HS-5 (cell line): ENCODE results near the gene MND1.

ENCODE experiments used
- DNase-seq: peaks from one replicate; pipeline ENCODE4 v3.0.0-alpha.2; 2012; ENCODE audit warnings: low read depth

The MND1 gene

GRCh38 chr4:153346563-153346962 lies 2.1 kb downstream of the MND1 start:
- DNase-seq, result no peak

GRCh38 chr4:153347117-153347516 lies 2.6 kb downstream of the MND1 start:
- DNase-seq, result no peak

GRCh38 chr4:153348006-153348405 lies 3.5 kb downstream of the MND1 start:
- DNase-seq, result no peak

GRCh38 chr4:153349206-153349805 lies 4.8 kb downstream of the MND1 start:
- DNase-seq, result no peak

GRCh38 chr4:153362184-153362583 lies 17.7 kb downstream of the MND1 start:
- no peak for DNase-seq

GRCh38 chr4:153364061-153364460 lies 19.6 kb downstream of the MND1 start:
- DNase-seq, result no peak

GRCh38 chr4:153365003-153365402 lies 20.5 kb downstream of the MND1 start:
- no peak for DNase-seq

GRCh38 chr4:153366486-153366885 lies 22.0 kb downstream of the MND1 start:
- DNase-seq, result no peak

GRCh38 chr4:153367092-153367491 lies 22.6 kb downstream of the MND1 start:
- DNase-seq, result no peak

GRCh38 chr4:153369021-153369420 lies 24.5 kb downstream of the MND1 start:
- DNase-seq, result no peak

GRCh38 chr4:153371701-153372234 lies 27.3 kb downstream of the MND1 start:
- no peak for DNase-seq

- no peak for DNase-seq
These were observed 28.6 kb downstream of the MND1 start for GRCh38 chr4:153372967-153373562.

GRCh38 chr4:153374442-153374841 lies 30.0 kb downstream of the MND1 start:
- DNase-seq, result peak; percentile 20

- no peak for DNase-seq
These were observed 30.8 kb downstream of the MND1 start for GRCh38 chr4:153375303-153375702.

- DNase-seq, result no peak
These were observed 38.6 kb downstream of the MND1 start for GRCh38 chr4:153383131-153383530.

GRCh38 chr4:153384160-153384559 lies 39.7 kb downstream of the MND1 start:
- DNase-seq, result no peak

GRCh38 chr4:153385784-153386183 lies 41.3 kb downstream of the MND1 start:
- DNase-seq, result no peak

- DNase-seq, result no peak
These were observed 43.5 kb downstream of the MND1 start for GRCh38 chr4:153387981-153388380.

- no peak for DNase-seq
These were observed 48.9 kb downstream of the MND1 start for GRCh38 chr4:153393397-153393796.

GRCh38 chr4:153394945-153395344 lies 50.5 kb downstream of the MND1 start:
- no peak for DNase-seq

- no peak for DNase-seq
These were observed 54.2 kb downstream of the MND1 start for GRCh38 chr4:153398713-153399112.

GRCh38 chr4:153399358-153399757 lies 54.9 kb downstream of the MND1 start:
- no peak for DNase-seq

- no peak for DNase-seq
These were observed 57.0 kb downstream of the MND1 start for GRCh38 chr4:153401501-153401900.

- no peak for DNase-seq
These were observed 57.9 kb downstream of the MND1 start for GRCh38 chr4:153402366-153402765.
